Stimulated activated CD4-positive, alpha-beta T cell treated with anti-CD3 and anti-CD28 coated beads, Interleukin-1b, Interleukin-23, amount 100 ng/mL, for 1 hour (primary cell): ENCODE measurements around the gene MYO5B.

Experiments
- DNase-seq, 2 donors: peaks; one replicate each; pipeline ENCODE4 v3.0.0-alpha.2; 2020; ENCODE audit warnings: low read depth in 2 of 2

MYO5B gene

GRCh38 chr18:50151926-50152325 is 43.0 kb downstream of the MYO5B start:
- DNase-seq, result no peak

DNA sequence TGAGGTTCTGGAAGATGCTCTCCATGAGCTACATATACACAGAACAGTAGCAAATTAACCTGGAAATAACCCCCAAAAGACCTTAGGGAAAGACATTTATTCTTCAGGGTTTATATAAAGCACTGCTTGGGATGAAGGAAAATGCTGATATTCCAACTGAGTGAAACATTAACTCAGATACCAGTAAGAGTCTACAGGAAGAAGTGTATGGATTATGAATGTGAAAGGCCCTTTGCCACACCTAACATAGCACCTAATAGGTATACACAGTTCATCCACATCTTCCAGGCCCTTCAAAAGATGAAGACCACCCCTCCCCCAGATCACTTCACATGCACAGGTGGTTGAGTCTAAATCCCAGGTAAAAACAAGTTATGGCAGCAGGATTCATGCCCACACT is 50.4 kb downstream of the MYO5B start:
- DNase-seq, result no peak

DNA sequence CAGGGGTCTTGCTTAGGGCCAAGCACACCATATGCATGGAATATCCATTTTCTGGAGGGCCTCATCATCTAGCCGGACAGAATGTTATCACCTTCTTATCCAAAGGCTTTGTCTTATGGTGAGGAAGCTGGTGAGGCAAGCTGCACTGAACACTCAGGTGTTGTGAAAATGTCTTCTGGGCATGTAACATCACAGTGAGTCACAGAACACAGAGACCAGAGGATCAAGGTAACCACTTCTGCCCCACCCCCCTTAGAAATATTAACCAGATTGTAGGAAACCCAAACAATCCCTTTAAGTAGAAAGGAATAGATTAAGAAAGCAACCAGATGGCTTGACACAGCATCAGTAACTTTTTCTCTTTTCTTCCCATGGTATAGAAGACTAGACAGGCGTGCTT is 51.1 kb downstream of the MYO5B start:
- no peak for DNase-seq

DNA sequence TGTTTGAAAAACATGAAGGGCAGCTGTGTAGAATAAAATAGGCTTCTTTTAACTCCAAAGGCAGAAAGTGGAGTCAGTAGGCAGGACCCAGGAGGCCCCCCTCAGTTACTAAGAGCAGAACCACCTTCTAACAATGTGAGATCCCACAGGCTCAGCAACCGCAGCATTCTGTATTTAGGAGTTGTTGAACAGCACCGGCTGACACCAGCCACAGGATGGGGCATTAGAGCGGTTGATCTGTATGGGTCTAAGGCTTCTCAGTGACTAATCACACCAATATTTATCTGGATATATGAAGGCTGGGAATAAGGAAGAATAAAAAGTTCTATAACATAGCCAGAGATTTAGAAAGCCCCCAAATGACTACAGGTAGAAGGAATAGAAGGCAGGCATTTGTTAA is 51.7 kb downstream of the MYO5B start:
- DNase-seq, result no peak

GRCh38 chr18:50142441-50143120 is 52.4 kb downstream of the MYO5B start:
- no peak for DNase-seq

DNA sequence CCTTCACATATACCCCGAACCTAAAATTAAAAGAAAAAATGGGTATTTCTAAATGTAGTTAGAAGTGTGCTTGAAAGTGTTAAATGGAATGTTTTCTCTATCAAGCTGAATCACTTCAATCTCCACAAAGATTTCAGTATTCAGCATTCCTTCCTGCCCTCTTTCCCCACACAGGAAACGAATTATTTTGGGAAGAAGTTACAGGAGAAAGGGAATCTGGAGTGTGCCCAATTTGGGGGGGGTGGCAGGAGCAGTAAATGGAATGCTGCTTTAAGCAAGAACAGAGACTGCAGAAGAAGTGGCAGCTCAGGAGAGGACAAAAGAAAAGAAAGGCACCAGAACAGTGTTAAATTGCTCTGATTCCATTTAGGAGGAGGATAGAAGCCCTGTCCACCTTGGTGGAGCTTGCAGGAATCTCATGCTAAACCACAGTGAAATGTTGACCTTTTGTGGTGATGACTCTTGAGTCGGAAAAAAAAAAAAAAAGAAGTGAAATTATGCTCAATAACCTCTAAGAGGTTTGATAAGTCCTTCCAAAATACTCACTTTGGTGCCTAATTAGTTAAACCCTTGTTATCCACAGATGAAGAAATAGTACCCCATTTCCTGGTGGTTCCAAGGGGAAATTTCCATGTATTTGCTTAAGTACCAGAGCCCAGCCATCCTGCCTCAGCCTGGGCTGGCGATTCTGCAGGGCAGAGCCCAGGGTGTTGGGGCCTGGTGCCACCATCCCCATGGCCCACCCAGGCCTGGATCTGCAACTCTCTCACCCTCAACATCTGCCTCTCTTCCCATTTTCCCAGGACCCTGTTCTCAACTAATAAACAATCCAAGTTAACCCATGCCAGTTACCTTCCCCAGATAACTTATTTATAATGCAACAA is 56.5 kb downstream of the MYO5B start:
- no peak for DNase-seq

DNA sequence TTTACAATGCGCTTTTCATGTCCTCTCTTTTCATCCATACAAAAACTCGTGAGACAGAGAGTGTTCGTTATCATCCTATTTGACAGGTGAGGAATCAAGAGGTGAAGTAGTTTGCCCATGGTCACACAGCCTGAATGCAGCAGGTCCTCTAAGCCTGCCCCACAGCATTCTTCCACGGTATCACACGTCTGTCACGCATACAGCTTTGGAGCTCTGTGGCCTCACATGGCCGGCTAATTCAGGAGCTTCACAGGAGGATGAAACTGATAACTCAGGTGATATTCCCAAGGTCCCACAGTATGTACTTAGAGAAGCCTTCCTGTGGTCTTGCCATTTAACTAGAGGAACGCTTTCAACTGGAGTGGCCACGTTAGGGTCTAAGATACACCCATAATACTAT is 59.0 kb downstream of the MYO5B start:
- DNase-seq, result no peak

DNA sequence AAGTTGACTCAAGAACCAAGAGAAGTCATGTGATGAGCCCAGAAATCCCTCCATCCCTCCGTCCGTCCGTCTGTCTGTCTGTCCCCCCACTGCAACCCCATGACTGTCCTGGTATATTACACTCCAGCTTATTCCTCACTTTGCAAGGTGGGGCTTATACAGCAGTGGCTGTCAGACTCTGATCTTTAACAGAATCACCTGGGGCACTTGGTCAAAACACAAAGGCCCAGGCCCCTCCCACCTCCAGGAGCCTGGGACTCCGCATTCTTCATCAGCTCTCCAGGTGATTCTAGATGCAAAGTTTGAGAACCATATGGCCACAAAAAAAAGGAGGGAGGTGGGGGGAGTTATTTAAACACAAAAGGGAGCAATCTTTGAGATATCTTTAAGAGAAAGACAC is 61.4 kb downstream of the MYO5B start:
- no peak for DNase-seq

DNA sequence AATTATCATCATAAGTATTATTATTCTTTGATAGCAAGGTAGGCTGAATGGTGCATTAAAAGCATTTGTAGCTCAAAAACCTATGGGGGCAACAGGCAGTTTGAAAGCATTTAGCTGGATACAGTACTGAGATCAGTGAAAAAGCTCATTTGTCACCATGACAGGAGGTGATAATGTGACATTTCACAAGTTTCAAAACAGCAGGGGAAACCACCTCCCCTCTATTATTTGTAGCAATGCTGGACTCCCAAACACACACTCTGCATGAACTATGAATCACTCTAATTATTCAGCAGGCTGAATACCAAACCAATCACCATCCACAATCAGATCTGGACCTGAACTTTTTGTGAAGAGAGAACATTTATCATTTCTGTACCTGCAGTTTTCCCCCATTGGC is 63.4 kb downstream of the MYO5B start:
- no peak for DNase-seq

DNA sequence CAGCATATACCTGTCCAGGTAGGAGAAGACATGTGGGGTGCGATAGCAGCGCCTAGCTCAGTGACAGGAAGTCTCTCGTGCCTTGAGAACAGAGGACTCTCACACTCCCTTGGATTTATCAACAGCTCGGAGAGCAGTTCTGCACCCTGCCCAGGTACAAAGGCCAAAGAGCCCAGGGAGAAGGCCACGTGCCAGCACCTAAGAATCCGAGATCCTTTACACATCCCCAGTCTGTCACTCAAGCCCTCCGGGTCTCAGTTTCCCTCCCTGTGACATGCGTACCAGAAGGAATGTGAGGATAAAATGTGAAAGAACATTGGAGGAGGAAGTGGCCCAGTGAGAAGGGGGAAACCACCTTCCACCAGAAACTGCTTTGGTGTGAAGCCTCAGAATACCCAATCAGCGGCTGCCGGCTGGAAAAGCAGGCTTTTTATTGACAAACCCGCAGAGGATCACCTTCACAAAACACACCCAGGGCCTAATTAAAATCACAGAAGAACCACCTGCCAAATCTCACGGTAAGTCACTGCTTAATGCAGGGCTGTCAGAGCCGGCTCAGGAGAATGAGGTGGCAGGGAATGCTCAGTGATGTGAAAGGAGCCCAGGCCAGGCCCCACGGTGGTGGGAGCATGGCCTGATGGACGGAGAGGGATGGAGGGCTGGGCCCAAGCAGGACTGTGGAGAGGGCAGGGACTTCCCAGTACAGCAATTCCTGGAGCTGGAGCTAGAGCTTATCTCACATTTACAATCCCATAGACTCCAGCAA is 66.3 kb downstream of the MYO5B start:
- no peak for DNase-seq

- no peak for DNase-seq
Measured at GRCh38 chr18:50127516-50128210, 67.3 kb downstream of the MYO5B start.

GRCh38 chr18:50126471-50126870 is 68.5 kb downstream of the MYO5B start:
- no peak for DNase-seq

- DNase-seq, result no peak
Measured at GRCh38 chr18:50125456-50125855, 69.5 kb downstream of the MYO5B start.

GRCh38 chr18:50119296-50119695 is 75.7 kb downstream of the MYO5B start:
- no peak for DNase-seq

DNA sequence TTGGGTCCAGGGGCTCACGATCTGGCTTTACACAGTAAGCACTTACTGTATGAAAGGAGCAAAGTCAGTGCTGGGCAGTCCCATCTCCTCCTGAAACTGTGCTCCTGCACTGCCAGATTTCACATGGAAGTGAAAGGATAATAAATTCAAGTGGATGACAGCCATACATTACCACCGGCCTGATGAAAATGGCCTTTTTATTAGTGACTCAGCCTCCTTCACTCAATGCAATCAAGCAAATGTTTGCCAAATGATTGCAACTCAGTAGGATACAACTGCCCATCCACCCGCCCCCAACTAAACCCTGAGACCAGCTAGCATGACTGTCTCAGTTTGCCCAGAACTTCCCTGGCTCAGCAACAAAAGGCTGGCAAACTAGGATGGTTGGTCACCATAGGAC is 77.1 kb downstream of the MYO5B start:
- no peak for DNase-seq

- DNase-seq, result no peak
Measured at GRCh38 chr18:50115095-50115494, 79.9 kb downstream of the MYO5B start.

DNA sequence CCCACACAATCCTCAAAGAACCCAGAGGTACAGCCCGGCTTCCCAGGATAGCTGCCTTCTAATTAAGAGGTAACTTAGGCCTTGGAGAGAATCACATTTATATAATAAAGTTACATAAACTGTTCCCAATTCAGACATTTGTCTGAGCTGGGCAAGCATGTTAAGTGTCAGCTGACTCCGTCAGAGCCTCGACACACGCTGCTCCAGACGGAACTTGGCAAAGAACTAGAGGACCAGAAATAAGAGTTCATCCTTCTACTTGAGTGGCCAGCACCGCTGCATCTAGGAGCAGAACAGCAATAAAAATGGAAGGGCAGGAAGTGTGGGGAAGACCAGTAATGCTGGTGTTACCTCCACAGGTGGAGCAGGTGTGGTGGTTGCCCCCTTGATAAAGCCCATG is 80.5 kb downstream of the MYO5B start:
- no peak for DNase-seq

- no peak for DNase-seq
Measured at GRCh38 chr18:50113726-50114125, 81.2 kb downstream of the MYO5B start.

DNA sequence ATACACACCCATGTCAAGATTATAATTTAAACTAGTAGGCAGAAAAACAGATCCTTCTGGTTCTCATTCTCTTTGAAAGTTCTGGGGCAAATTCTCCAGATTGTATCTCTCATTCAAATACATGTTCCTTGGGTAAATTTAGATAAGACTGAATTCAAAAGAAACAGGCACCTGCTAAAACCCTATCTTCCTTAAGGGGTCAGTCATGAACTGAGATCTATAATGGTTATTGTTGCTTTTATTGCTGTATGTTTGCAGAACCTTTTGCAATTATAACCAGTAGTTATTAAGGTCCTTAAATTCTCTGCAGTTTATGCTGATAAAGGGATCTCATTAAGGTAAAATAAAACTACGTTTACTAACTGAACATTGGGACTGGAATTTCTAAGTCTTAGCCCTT is 83.5 kb downstream of the MYO5B start:
- no peak for DNase-seq

DNA sequence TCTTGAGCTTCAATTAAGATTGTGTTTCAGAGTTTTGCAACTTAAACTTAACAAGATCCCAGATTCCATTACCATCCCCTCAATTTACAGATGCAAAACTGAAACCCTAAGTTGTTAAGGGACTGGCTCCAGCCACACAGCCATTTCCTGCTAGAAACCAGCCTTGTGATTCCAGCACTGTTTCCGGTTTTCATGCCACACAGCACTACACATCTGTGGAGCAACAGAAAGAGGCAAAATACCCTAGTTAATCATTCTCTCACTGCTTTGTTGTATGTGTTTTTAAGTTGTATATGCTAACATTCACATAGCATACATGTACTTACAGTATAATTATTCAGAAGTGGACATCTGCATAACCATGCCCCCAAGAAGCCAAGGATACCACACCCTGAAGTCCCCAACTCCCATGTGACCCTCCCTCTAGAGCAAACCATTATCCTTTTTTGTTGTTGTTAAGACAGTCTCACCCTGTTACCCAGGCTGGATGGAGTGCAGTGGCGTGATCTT is 87.4 kb downstream of the MYO5B start:
- no peak for DNase-seq

- no peak for DNase-seq
Measured at GRCh38 chr18:50105027-50105426, 89.9 kb downstream of the MYO5B start.

- no peak for DNase-seq
Measured at GRCh38 chr18:50104421-50104820, 90.5 kb downstream of the MYO5B start.
